ENCODE measurements around the gene KIAA1217.

The KIAA1217 gene

GRCh38 chr10:24519950-24520349 is 311.0 kb downstream of the KIAA1217 start:
- no peak overlapping the region for H3K27ac ChIP-seq (ENCODE audit: low read length)
- H3K4me1 ChIP-seq (ENCODE audit: control insufficient read depth, insufficient read depth, low read length): peaks cover 3% of the 10 kb centered on the region
- no peaks in the 10 kb centered on the region for H3K27me3 ChIP-seq (ENCODE audit: control insufficient read depth in 1 of 2, insufficient read depth in 2 of 2, low read length in 2 of 2)
- H3K36me3 ChIP-seq (ENCODE audit: control insufficient read depth in 2 of 2, insufficient read depth in 2 of 2, low read length in 2 of 2): peaks cover 0 to 5% of the 10 kb centered on the region in 2 donors
- no peaks in the 10 kb centered on the region for H3K9me3 ChIP-seq (ENCODE audit: control insufficient read depth in 2 of 2, low read length in 2 of 2)
- peak overlapping the region in 1 of 2 donors; percentile 20 for H3K9ac ChIP-seq (ENCODE audit: low read length in 2 of 2)
- no peak overlapping the region for H3K4me3 ChIP-seq (ENCODE audit: low read length in 2 of 2)

- Histone ChIP-seq H3K9me3 (ENCODE audit: control insufficient read depth in 2 of 2, low read length in 2 of 2) (no peaks in the 10 kb centered on the region), H3K9ac (ENCODE audit: low read length in 2 of 2) (no peak overlapping the region), H3K4me3 (ENCODE audit: low read length in 2 of 2) (no peak overlapping the region), H3K4me1 (ENCODE audit: control insufficient read depth, insufficient read depth, low read length) (peaks cover 3% of the 10 kb centered on the region), H3K27ac (ENCODE audit: low read length) (no peak overlapping the region), H3K36me3 (ENCODE audit: control insufficient read depth in 2 of 2, insufficient read depth in 2 of 2, low read length in 2 of 2) (peaks cover 5% of the 10 kb centered on the region in 2 donors), H3K27me3 (ENCODE audit: control insufficient read depth in 1 of 2, insufficient read depth in 2 of 2, low read length in 2 of 2) (no peaks in the 10 kb centered on the region)
Observed at GRCh38 chr10:24524314-24524713, 315.4 kb downstream of the KIAA1217 start.

DNA sequence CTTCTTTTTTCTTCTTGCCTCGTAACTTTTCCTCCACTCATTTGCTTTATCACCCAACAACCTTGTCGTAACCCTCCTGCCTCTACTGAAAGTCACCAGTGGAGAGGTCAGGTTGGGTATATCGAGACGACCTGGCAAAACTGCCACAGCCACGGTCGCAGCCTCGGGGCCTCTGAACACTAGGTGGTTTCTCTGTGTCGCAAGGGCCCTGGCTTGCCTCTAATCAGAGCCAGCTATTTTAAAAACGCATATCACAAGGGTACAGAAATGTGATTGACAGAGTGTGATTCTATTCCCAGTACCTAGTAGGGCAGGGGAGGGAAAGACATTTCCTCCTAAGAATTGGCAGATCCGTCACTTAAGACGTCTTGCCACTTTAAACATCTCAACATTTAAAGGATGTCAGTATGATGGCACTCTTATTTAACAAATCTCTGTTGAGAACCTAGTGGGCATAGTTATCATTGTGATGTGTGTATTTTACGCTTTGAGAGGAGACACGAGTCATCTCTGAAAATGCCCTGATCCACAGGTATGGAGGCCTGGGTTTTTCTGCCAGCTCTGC is 317.2 kb downstream of the KIAA1217 start:
- Histone ChIP-seq H3K9me3 (ENCODE audit: control insufficient read depth in 2 of 2, low read length in 2 of 2) (no peaks in the 10 kb centered on the region), H3K36me3 (ENCODE audit: control insufficient read depth in 2 of 2, insufficient read depth in 2 of 2, low read length in 2 of 2) (peaks cover 5% of the 10 kb centered on the region in 2 donors), H3K27me3 (ENCODE audit: control insufficient read depth in 1 of 2, insufficient read depth in 2 of 2, low read length in 2 of 2) (no peaks in the 10 kb centered on the region), H3K27ac (ENCODE audit: low read length) (no peak overlapping the region), H3K9ac (ENCODE audit: low read length in 2 of 2) (no peak overlapping the region), H3K4me1 (ENCODE audit: control insufficient read depth, insufficient read depth, low read length) (no peaks in the 10 kb centered on the region), H3K4me3 (ENCODE audit: low read length in 2 of 2) (no peak overlapping the region)

DNA sequence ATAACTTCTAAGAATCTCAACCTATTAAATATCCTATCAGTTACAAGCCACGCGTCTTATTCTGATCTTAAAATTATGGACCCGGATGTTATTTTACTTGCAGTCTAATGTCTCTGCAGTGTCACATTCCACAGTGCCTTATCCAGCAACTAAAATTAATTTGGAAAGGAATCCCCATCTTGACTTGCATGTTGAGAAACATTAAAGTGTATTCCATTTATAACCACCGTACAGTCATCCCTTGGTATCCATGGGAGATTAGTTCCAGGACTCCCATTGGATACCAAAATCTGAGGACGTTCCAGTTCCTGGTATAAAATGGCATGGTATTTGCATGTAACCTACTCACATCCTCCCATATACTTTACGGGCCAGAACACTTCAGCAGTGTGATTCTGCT is 320.0 kb downstream of the KIAA1217 start:
- no peaks in the 10 kb centered on the region for H3K27me3 ChIP-seq (ENCODE audit: control insufficient read depth in 1 of 2, insufficient read depth in 2 of 2, low read length in 2 of 2)
- H3K4me1 ChIP-seq (ENCODE audit: control insufficient read depth, insufficient read depth, low read length): no peaks in the 10 kb centered on the region
- no peak overlapping the region for H3K9ac ChIP-seq (ENCODE audit: low read length in 2 of 2)
- H3K36me3 ChIP-seq (ENCODE audit: control insufficient read depth in 2 of 2, insufficient read depth in 2 of 2, low read length in 2 of 2): peaks cover 20 to 21% of the 10 kb centered on the region in 2 donors
- H3K27ac ChIP-seq (ENCODE audit: low read length): no peak overlapping the region
- no peaks in the 10 kb centered on the region for H3K9me3 ChIP-seq (ENCODE audit: control insufficient read depth in 2 of 2, low read length in 2 of 2)
- H3K4me3 ChIP-seq (ENCODE audit: low read length in 2 of 2): no peak overlapping the region

DNA sequence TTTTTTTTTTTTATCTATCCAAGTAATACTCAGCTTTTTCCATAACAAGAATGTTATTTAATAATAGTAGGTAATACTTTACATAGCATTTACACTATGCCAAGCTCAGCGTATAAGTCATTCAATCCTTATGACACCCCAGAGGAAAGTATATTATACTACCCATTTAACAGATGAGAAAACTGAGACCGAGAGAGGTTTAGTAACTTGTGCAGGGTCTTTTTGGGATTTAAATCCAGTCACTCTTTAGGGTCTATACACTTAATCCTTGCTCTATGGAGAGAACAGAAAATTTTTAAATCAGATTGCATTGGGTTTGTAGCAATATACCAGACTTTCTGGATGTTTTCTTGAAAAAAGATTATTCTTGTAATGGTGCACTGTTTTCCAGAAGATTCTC is 322.5 kb downstream of the KIAA1217 start:
- no peaks in the 10 kb centered on the region for H3K4me1 ChIP-seq (ENCODE audit: control insufficient read depth, insufficient read depth, low read length)
- H3K9ac ChIP-seq (ENCODE audit: low read length in 2 of 2): no peak overlapping the region
- no peaks in the 10 kb centered on the region for H3K27me3 ChIP-seq (ENCODE audit: control insufficient read depth in 1 of 2, insufficient read depth in 2 of 2, low read length in 2 of 2)
- peaks cover 20 to 22% of the 10 kb centered on the region in 2 donors for H3K36me3 ChIP-seq (ENCODE audit: control insufficient read depth in 2 of 2, insufficient read depth in 2 of 2, low read length in 2 of 2)
- H3K4me3 ChIP-seq (ENCODE audit: low read length in 2 of 2): no peak overlapping the region
- H3K9me3 ChIP-seq (ENCODE audit: control insufficient read depth in 2 of 2, low read length in 2 of 2): no peaks in the 10 kb centered on the region
- no peak overlapping the region for H3K27ac ChIP-seq (ENCODE audit: low read length)

DNA sequence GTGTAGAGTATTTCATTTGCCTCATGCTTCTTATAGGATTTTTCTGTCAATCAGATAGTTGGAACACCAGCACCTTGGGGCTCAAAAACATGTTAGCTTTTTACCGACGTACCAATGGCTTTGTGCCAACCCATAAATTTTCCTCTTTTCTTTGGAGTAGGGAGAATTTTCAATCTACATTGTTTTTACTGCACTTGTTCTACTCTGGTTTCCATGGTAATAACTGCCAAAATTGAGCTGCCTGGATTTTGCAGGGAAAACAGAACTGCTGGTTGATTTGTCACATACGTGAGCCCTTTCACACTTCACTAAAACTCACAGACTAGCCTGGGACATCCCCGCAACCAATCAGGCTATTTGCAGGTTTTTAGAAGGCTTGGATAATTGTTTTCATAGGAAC is 325.0 kb downstream of the KIAA1217 start:
- peaks cover 20 to 21% of the 10 kb centered on the region in 2 donors for H3K36me3 ChIP-seq (ENCODE audit: control insufficient read depth in 2 of 2, insufficient read depth in 2 of 2, low read length in 2 of 2)
- H3K9ac ChIP-seq (ENCODE audit: low read length in 2 of 2): no peak overlapping the region
- H3K9me3 ChIP-seq (ENCODE audit: control insufficient read depth in 2 of 2, low read length in 2 of 2): no peaks in the 10 kb centered on the region
- no peak overlapping the region for H3K4me3 ChIP-seq (ENCODE audit: low read length in 2 of 2)
- H3K27ac ChIP-seq (ENCODE audit: low read length): no peak overlapping the region
- H3K27me3 ChIP-seq (ENCODE audit: control insufficient read depth in 1 of 2, insufficient read depth in 2 of 2, low read length in 2 of 2): no peaks in the 10 kb centered on the region
- no peaks in the 10 kb centered on the region for H3K4me1 ChIP-seq (ENCODE audit: control insufficient read depth, insufficient read depth, low read length)

DNA sequence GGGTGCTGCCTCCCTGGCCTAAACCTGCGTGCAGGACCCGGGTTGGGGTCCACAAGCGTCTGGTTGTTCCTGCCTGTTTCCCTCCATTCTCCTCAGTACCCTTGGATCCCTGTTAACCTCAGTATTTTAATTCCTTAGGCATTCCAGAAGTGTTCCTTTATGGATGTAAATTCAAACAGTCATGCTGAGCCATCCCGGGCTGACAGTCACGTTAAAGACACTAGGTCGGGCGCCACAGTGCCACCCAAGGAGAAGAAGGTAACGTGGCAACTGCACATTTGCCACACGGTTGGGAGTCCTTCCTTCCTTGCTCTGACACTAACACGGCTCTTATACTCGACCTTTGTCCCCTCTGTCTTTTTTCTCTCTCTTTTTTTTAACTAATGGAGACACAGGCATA is 327.7 kb downstream of the KIAA1217 start:
- Histone ChIP-seq H3K9me3 (ENCODE audit: control insufficient read depth in 2 of 2, low read length in 2 of 2) (no peaks in the 10 kb centered on the region), H3K9ac (ENCODE audit: low read length in 2 of 2) (no peak overlapping the region), H3K27ac (ENCODE audit: low read length) (no peak overlapping the region), H3K4me1 (ENCODE audit: control insufficient read depth, insufficient read depth, low read length) (no peaks in the 10 kb centered on the region), H3K4me3 (ENCODE audit: low read length in 2 of 2) (no peak overlapping the region), H3K27me3 (ENCODE audit: control insufficient read depth in 1 of 2, insufficient read depth in 2 of 2, low read length in 2 of 2) (no peaks in the 10 kb centered on the region), H3K36me3 (ENCODE audit: control insufficient read depth in 2 of 2, insufficient read depth in 2 of 2, low read length in 2 of 2) (peaks cover 19 to 21% of the 10 kb centered on the region in 2 donors)

DNA sequence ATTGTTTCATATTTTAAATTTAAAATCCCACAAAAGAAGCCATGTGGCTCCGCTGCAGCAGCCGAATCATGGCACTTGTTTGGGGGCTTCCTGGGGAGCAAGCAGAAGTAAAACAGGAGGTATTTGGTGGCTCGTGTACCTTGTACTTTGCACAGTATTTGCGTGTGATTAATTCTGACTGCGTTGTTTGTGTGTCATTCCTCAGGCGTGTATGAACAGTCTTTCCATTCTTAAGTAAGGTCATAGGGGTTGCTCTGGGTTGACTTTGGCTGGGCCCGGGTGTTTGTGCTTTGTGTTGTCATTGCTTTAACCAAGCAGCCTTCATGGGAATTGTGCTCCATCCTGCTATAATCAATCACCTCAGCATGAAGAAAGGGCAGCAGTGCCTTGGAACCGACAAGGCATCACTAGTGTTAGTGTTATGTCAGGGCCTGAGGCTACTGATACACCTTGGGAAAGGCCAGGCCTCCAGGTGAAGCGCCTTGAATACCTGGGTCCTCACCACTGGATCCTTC is 332.4 kb downstream of the KIAA1217 start:
- Histone ChIP-seq H3K9ac (ENCODE audit: low read length in 2 of 2) (no peak overlapping the region), H3K9me3 (ENCODE audit: control insufficient read depth in 2 of 2, low read length in 2 of 2) (no peaks in the 10 kb centered on the region), H3K27me3 (ENCODE audit: control insufficient read depth in 1 of 2, insufficient read depth in 2 of 2, low read length in 2 of 2) (no peaks in the 10 kb centered on the region), H3K4me3 (ENCODE audit: low read length in 2 of 2) (no peak overlapping the region), H3K4me1 (ENCODE audit: control insufficient read depth, insufficient read depth, low read length) (no peaks in the 10 kb centered on the region), H3K27ac (ENCODE audit: low read length) (no peak overlapping the region), H3K36me3 (ENCODE audit: control insufficient read depth in 2 of 2, insufficient read depth in 2 of 2, low read length in 2 of 2) (peaks cover 4 to 11% of the 10 kb centered on the region in 2 donors)

DNA sequence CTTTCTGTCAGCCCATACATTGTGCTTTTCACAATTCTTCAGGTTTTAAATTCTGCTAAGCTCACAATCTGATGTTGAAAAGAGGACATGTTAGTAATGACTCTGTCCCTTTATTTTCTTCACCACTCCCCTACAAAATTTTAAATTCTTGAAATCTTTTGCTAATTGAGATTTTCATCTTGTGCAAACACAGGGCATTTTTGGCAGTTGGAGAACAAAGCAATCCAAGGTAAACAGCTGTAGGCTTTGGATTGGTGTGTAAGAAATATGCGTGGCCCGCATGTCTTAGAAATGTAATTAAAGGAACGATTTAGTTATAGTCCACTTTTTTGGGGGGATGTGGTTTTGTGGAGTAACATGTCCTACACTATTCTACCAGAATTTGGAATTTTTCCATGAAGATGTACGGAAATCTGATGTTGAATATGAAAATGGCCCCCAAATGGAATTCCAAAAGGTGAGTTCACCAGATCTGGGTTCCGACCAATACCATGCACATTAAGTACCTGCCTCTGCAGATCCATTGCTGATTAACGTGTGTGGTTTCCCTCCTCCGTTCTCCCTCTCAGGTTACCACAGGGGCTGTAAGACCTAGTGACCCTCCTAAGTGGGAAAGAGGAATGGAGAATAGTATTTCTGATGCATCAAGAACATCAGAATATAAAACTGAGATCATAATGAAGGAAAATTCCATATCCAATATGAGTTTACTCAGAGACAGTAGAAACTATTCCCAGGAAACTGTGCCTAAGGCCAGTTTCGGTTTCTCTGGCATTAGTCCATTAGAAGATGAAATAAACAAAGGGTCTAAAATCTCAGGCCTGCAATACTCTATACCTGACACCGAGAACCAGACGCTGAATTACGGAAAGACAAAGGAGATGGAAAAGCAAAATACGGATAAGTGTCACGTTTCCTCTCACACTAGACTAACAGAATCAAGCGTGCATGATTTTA is 333.7 kb downstream of the KIAA1217 start:
- H3K9ac ChIP-seq (ENCODE audit: low read length in 2 of 2): no peak overlapping the region
- H3K9me3 ChIP-seq (ENCODE audit: control insufficient read depth in 2 of 2, low read length in 2 of 2): no peaks in the 10 kb centered on the region
- H3K36me3 ChIP-seq (ENCODE audit: control insufficient read depth in 2 of 2, insufficient read depth in 2 of 2, low read length in 2 of 2): peaks cover 2 to 11% of the 10 kb centered on the region in 2 donors
- no peak overlapping the region for H3K4me3 ChIP-seq (ENCODE audit: low read length in 2 of 2)
- H3K27me3 ChIP-seq (ENCODE audit: control insufficient read depth in 1 of 2, insufficient read depth in 2 of 2, low read length in 2 of 2): no peaks in the 10 kb centered on the region
- no peak overlapping the region for H3K27ac ChIP-seq (ENCODE audit: low read length)
- no peaks in the 10 kb centered on the region for H3K4me1 ChIP-seq (ENCODE audit: control insufficient read depth, insufficient read depth, low read length)

DNA sequence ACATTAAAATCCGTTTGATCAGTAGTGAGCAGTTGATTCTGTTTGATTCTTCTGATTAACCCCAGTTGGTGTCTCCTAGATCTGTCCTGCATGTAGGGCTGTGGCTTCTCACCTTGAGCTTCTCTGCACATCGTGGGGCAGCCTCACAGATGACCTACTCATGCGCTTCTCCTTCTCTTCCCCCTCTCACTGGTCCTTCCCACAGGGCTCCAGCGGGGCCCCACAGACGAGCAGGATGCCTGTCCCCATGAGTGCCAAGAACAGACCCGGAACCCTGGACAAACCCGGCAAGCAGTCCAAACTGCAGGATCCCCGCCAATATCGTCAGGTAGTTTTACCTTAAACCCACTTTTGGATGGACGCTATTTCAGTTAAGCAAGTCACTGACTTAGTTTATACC is 335.8 kb downstream of the KIAA1217 start:
- peaks cover 2 to 11% of the 10 kb centered on the region in 2 donors for H3K36me3 ChIP-seq (ENCODE audit: control insufficient read depth in 2 of 2, insufficient read depth in 2 of 2, low read length in 2 of 2)
- H3K4me3 ChIP-seq (ENCODE audit: low read length in 2 of 2): no peak overlapping the region
- H3K27me3 ChIP-seq (ENCODE audit: control insufficient read depth in 1 of 2, insufficient read depth in 2 of 2, low read length in 2 of 2): no peaks in the 10 kb centered on the region

DNA sequence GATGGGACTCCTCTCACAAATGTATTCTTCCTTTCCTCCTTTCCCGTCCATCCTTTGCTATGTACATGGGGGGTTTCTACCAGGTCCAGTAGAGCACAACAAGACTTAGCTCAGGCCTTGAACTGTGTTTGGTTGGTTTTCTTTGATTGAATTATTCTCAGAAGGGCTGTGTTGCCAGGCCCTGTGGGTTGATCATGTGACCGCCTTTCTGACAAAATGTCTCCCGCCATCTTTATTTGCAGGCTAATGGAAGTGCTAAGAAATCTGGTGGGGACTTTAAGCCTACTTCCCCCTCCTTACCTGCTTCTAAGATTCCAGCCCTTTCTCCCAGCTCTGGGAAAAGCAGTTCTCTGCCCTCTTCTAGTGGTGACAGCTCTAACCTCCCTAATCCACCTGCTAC is 336.6 kb downstream of the KIAA1217 start:
- Histone ChIP-seq H3K9ac (ENCODE audit: low read length in 2 of 2) (no peak overlapping the region), H3K27ac (ENCODE audit: low read length) (no peak overlapping the region), H3K27me3 (ENCODE audit: control insufficient read depth in 1 of 2, insufficient read depth in 2 of 2, low read length in 2 of 2) (no peaks in the 10 kb centered on the region), H3K4me3 (ENCODE audit: low read length in 2 of 2) (no peak overlapping the region), H3K9me3 (ENCODE audit: control insufficient read depth in 2 of 2, low read length in 2 of 2) (no peaks in the 10 kb centered on the region), H3K4me1 (ENCODE audit: control insufficient read depth, insufficient read depth, low read length) (no peaks in the 10 kb centered on the region), H3K36me3 (ENCODE audit: control insufficient read depth in 2 of 2, insufficient read depth in 2 of 2, low read length in 2 of 2) (peaks cover 2 to 11% of the 10 kb centered on the region in 2 donors)

More for the DNA sequence above, 335.8 kb downstream of the KIAA1217 start:
- Histone ChIP-seq H3K9me3 (ENCODE audit: control insufficient read depth in 2 of 2, low read length in 2 of 2) (no peaks in the 10 kb centered on the region), H3K9ac (ENCODE audit: low read length in 2 of 2) (no peak overlapping the region), H3K4me1 (ENCODE audit: control insufficient read depth, insufficient read depth, low read length) (no peaks in the 10 kb centered on the region), H3K27ac (ENCODE audit: low read length) (no peak overlapping the region)
